Dermis blood vessel endothelial cell (primary cell): ENCODE data around the gene ALCAM. TPM values are rescaled to one million over a fixed set of nuclear protein-coding genes. Genes with fewer than 3 reads are reported as not detected.

Experiments
- DNase-seq: peaks from one replicate; pipeline ENCODE4 v3.0.0; 2010
- total RNA-seq: library from RNA; depleted of rRNA; stranded (reverse); fragments of >200 nt; gene quantifications from 2 replicates; pipeline ENCODE4 v1.2.3, GENCODE V29; 2014

ALCAM gene
- total RNA-seq, 1 donor from 2014 or later = 49.7 TPM

DNA sequence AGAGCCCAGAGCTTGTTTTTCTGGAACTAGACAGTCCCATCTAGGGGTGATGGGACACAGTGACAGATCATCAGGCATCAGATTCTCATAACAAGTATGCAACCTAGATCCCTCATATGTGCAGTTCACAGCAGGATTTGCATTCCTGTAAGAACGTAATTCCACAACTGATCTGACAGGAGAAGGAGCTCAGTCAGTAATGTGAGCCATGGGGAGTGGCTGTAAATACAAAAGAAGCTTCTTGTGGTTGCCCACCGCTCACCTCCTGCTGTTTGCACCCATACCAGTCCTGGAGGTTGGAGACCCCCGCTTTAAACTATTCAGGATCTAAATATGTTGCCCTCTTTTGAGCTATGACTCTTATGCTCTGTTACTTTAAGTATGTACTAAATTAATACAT lies 167.3 kb downstream of the ALCAM start:
- no peak for DNase-seq

DNA sequence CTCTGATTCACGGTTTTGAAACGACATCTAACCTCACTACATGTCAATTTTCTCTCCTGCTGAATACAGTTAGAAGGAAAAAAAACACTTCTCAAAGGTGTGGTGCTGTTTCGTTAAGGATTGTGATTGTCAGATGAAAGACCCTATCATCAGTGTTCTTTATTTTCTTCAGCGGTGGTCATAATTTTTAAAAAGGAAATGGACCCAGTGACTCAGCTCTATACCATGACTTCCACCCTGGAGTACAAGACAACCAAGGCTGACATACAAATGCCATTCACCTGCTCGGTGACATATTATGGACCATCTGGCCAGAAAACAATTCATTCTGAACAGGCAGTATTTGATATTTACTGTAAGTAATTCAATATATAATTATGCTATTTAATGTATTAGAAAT lies 167.8 kb downstream of the ALCAM start:
- peak; percentile 37 for DNase-seq

DNA sequence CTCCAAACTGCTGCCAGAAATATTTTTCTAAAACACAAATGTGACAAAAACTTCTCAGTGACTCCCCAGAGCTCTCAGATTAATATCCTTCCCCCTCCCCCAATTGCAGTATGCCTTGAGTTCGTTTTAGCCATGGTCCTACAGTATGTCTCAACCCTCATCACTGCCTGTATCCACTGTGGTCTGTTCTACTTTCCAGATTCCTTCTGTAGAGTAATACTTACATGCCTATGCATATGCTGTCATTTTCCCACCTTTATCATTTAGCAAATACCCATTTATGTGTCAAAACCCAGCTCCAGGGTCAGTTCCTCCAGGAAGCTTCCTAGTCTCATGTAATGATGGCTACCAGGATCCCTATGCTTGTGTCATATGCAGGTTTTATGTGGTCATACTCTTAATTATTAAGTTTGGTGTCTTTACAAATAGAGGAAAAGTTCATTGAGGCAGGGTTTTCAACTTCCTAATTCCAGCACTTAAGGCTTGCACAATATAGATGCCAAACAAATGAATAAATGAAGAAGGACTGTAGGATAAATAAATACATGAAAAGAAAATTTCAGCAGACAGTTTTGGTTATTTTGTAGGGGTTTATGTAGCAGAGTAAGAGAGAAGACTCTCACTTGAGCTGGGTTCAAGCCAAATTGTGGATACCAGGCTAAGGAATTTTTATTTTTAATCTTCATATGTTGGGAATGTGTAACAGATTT lies 170.8 kb downstream of the ALCAM start:
- no peak for DNase-seq

DNA sequence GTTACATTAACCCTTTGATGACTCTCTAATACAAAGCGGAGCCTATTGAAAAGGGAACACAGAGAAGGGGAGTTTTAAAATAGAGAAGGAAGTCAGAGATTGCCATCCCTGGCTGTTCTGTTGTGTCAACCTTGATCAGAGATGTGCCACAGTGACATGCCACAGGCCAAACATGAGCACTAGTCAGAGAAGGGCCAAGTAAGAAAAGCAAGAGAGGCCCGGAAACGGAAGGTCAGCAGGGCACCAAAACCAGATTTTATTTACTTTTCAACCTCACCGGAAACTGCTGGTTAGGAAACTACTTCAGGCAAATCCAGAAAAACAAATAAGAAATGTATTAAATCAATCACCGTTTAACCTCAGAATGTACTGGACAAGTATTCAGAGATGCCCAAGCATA lies 171.8 kb downstream of the ALCAM start:
- DNase-seq = peak; percentile 53

DNA sequence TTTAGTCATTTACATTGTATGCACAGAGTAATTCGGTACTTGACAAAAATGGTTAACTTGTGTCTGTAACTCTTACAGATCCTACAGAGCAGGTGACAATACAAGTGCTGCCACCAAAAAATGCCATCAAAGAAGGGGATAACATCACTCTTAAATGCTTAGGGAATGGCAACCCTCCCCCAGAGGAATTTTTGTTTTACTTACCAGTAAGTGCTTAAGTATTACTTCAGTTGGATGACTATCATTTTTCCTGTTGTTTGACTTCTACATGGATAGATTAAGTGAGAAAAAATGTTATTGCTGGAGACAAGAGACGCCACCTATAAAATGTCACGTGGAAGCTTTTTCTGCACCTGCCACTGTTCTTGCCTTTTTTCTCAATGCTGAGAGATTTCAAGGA lies 173.2 kb downstream of the ALCAM start:
- no peak for DNase-seq

DNA sequence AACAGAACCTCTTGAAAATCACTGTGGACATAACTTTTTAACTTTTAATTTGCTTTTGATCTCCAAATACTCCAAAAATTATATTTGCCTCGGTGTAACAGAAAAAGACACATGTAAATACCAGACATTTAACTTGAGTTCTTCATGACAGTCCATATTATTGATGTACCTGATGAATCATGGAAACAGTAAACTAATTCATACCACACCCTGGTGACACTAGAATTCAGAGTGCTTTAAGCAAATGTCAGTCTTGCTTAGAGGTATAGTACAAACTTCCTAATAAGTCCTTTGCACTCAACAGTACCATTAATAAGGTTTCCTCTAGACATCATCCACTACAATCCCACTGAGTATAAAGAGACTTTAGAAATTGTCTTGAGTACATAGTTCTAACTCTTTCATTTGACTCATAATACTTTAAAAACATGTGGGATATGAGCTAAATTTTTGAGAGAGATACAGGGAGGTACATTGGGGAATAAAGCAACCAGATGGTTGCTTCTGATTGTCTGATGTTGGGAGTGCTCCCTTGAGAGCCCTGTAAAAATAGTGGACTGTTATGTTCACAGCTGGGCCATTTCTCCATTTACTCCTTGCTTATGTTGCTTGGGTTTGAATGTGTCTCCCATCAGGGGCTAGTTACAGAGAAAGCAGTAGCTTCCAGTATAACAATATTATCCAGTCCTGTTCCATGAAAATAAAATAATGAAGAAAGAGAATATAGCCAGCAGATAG lies 175.7 kb downstream of the ALCAM start:
- DNase-seq = no peak

DNA sequence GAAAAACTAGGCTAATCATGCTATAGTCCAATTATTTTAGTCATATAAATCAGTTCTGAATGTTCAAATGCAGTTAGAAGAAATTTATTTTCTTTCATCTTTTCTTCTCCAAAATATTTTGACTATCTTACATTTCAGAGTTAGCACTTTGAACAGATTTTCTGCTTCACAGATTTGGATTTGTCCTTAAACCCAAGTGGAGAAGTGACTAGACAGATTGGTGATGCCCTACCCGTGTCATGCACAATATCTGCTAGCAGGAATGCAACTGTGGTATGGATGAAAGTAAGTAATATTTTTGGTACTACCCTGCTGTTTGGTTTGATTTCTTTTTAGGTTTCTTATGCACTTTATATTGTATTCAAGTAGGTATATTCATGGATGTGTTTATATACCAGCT lies 178.3 kb downstream of the ALCAM start:
- DNase-seq = no peak

DNA sequence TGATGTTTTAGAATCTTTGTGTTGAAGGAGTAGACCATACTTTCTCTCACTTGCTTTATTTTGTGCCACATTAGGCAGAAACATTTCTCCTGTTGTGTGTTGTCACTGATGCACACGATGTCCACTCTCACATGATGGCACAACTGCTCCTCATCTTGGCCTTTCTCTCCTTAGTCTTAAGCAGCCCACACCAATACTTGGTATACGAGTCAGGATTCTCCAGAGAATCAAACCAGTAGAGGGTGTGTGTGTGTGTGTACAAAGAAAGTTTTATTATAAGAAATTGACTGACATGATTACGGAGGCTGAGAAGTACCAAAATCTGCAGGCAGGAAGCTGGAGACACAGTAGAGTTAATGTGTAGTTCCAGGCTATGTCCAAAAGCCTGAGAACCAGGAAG lies 187.1 kb downstream of the ALCAM start:
- no peak for DNase-seq

DNA sequence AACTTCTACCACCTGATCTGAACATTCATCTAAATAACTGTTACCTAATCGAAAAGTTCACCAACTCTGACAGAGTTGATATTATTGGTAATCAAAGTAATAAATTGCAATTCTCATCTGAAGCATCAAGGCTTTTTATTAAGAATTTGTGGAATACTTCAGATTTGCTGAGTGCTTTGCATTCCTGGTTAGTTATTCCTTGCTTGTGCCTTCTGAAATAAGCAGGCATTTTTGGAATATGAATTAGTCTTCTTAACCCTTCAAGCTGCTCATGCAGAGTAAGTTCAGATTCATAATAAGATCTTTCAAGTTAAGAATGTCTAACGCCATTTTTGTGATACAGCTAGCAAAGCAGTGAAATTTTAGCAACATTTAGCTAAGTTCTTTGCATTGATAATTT lies 188.5 kb downstream of the ALCAM start:
- no peak for DNase-seq

DNA sequence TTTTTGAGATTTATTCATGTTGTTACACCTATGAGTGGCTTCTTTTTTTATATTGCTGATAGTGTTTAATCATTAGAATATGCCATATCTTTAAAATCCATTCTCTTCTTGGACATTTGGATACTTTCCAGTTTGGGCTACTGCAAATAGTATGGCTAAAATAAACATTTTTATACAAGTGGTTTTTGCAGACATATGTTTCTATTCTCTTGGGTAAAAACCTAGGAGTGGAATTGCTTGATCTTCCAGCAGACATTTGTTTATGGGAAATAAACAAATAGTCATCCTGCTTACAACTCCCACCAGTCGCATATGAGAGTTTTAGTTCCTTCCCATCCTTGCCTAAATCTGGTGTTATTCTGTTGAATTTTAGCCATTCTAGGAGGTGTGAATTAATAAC lies 193.1 kb downstream of the ALCAM start:
- no peak for DNase-seq

DNA sequence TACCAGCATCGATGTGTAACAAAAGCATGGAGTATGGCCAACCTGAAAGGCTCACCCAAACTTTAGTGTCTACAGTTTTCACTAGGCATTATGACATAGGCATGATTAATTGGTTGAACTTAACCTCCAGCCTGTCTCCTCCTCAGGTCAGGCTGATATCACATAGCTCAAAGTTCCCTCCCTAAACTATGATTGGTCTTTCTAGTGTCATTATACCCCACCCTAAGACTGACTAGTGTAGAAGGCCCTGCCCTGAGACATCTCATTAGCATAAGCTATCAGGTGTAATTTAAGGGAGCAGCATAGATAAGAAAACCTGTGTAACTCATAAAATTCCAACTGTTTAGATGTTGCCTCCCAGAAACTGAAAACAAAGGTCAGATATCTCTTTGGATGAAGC lies 195.2 kb downstream of the ALCAM start:
- DNase-seq = no peak

DNA sequence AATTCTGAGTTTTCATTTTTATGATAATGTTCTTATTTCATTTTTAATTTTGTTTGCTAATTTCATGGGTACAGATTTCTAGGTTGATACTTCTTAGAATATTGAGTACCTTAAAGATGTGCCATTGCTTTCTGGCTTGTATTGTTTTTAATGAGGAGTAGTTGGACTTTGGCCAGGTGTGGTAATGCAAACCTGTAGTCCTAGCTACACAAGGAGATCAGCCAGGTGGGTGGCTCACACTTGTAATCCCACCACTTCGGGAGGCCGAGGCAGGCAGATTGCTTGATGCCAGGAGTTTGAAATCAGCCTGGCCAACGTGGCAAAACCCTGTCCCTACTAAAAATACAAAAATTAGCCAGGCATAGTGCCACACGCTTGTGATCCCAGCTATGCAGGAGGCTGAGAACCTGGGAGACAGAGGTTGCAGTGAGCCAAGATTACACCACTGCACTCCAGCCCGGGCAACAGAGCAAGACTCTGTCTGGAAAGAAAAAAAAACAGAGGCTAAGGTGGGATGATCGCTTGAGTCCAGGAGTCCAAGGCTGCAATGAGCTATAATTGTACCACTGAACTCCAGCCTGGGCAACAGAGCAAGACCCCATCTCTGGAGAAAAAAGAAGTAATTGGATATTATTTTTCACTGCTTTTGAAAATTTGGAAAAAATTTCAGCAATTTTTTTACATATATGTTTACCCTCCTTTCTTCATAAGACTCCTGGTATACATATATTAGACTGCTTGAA lies 198.0 kb downstream of the ALCAM start:
- no peak for DNase-seq

DNA sequence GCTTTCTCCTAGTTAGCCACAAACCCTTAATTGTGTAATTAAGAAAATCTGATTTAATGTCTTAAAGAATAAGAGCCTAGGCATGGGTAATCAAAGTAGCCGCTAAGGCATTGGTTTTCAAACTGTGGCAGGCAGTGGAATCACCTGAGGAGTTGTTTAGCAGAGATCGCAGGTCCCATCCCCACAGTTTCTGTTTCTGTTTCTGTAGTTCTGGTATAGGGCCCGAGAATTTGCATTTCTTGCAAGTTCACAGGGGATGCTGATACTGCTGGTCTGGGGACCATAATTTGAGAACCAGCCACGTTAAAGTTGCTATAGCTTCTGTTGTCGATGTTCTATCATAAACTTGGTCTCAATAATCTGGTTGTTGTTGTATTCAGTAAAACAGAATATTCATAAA lies 204.3 kb downstream of the ALCAM start:
- no peak for DNase-seq

DNA sequence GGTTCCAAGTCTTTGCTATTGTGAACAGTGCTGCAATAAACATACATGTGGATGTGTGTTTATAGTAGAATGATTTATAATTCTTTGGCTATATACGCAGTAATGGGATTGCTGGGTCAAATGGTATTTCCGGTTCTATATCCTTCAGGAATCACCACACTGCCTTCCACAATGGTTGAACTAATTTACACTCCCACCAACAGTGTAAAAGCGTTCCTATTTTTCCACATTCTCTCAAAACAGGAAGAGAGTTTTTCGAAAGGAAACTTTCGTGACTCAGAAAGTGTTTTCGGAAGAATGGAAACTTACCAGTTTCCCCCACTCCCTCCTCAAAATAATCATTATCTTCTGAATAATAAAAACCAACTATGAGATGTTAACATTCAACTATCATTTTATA lies 205.8 kb downstream of the ALCAM start:
- peak; percentile 78 for DNase-seq

DNA sequence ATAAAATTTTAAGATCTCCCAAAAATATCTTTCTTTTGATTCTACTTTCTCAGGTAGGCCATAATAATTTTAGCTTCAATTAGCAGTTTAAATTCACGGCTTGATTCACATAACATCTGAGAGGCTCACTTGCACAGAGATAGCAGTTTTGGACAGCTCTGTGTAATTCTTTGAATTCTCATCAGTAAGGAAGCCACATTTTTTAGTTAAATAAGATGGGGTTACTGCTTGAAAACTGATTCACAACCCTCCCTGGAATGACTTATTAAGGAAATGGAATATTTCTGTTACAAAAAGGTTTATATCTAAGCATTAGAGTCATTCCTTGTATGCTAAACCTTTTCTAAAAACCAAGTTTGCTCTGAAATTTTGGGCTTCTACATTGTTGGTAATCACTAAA lies 212.7 kb downstream of the ALCAM start:
- no peak for DNase-seq

DNA sequence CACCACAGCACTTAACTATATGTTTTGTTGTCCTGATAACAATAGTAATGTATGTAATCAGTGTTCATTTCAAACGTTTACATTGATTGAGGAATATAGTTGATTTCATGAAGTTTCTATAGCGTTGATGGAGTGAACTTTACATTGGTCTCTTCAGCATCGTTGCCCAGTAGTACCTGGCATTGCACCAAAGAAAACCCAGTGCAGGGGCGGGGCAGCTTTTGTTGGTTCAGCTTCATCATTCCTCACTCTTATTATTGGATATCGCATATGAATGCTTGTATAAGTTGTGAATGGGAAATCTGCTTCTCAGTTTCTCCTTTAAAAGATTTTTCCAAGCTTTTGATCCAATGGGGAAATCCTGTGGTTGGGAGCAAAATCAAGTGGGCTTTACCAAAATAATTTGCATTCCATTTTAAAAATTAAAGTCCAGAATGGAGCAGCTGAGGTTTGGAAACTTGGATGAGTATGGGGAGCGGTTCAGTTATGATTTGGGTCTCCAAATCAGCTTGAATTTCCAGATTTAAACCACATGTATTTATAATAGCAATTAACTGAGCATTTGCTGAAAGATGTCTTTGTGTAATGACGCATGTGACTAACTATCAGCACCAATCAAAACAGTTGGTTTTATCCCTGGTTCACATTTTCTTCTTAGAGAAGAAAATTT lies 213.7 kb downstream of the ALCAM start:
- DNase-seq = no peak

DNA sequence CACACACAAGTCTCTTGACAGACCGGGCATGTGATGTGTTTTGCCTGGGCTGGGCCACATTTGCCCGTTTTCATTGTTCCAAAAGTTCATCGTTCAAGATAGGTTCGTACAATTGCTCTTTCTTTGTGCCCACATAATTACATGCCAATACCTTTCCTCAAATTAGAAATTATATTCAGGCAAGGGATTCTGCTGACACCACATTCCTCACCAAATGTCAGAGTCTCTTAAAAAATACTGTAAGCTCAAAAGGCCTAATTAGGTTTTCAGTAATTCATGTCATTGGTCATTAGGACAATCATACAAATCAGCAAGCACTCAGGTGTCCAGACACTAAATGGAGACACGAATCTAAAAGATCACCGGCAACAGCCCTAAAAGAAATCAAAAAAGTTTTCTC lies 215.3 kb downstream of the ALCAM start:
- no peak for DNase-seq

DNA sequence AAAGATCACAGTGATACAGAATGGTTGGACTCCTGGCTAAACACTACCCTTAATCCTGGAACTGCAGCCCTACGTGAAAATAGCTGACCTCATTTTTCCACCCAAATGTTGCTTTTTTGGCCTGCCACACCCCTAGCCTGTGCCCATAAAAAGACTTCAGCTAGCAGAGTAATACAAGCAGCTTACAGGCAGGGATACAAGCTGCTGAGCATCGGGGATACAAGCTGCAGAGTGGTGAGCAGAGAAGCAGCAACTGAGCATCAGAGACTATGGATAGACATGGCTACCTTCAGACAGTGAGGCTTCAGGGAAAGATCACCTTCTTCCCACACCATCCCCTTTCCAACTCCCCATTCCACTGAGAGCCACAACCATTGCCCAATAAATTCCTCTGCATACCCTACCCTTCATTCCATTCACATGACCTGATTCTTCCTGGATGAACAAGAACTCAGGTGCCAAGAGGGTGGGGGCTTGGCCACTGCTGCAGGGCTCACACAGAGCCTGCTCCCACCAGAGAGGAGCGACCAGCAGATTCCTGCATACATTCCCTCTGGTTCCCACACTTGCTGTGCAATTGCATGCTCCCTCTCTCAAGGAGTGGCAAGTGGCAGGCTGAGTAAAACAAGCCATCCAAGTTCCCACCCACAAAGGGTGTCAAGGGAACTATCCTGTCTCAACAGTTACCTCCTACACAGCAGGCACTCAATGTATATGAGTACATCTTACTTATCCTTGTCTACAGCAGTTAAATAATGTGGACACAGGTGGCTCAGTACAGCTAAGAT lies 217.5 kb downstream of the ALCAM start:
- no peak for DNase-seq

DNA sequence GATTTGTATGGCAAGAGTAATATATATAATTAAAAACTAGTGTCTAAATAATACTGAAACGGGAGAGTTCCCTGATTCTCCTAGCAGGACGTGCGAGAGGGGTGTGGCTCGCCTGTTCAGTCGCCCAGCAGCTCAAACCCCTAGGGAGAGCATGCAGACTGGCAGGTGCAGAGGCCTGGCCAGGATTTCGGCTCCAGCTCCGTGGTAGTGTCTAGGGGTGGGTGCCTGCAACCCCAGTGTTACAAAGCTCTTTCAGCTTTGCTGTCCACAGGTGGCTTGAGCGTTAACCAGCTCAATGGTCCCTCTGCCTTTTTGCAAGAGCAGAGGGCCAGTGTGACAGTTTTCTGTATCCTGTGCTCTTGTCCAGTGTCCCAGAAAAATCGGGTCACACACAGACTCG lies 226.6 kb downstream of the ALCAM start:
- DNase-seq = no peak

DNA sequence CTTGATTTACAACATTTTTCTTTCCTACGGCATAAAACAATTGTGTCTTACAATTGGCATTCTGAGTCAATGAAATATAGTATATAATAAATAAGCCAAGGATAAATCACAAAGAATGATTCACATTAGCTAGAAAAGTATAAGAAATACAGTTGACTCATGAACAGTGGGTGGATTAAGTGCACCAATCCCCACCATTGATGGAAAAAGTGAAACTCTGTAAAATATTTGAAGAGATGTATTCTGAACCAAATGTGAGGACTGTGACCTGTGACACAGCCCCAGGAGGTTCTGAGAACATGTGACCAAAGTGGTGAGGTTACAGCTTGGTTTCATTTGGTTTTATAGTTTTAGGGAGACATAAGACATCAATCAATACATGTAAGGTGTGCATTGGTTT lies 227.5 kb downstream of the ALCAM start:
- DNase-seq = no peak

DNA sequence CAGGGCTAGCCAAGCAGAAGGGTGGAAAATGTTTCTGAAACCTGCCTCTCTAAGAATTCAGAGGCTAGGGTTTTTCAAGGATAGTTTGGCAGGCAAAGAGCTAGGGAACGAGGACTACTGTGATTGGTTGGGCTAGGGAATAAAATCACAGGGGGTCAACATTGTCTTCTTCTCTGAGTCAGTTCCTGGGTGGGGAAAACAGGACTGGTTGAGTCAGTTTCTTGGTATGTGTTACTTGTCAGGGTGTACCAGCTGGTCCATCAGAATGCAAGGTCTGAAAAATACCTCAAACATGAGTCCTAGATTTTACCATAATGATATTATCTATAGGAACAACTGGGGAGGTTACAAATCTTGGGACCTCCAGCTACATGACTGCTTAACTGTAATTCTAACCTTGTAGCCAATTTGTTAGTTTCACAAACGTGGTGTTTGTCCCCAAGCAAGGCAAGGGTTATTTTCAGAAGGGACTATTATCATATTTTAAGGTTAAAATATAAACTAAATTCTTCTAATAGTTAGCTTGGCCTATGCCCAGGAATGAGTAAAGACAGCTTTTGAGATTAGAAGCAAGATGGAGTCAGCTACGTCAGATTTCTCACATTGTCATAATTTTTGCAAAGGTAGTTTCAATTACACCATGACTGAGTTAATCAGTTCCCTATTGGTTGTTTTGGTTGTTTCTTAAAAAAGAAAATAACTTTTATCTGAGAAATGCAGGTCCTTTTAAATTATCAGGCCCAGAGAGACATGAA lies 231.5 kb downstream of the ALCAM start:
- DNase-seq = peak; percentile 29

DNA sequence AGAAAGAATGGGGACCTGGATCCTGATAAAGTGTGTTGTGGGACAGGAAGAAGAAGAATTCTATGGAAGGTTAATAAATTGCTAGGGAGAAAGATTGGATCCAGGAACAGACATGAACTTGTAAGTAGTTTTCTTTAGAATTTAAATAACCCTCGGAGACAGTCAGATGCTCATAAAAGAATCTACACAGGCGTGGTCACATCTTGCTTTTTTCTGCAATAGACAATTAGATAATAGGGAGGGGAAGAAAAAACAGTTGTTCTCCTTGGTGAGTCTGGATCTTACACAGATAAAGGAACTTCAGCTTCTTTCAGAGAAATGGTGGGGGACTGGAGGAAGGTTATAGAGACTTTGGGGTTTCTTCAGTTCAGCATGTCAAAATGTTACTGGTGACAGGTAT lies 232.6 kb downstream of the ALCAM start:
- no peak for DNase-seq
